HG03342 (cell line): Measurements from ENCODE around the gene DPH6.
"Not testable (repeated sequence)": the region's sequence is repeated elsewhere in the genome, so short reads cannot be mapped to it uniquely, and the experiment has no call there.

Experiments used
- ATAC-seq: cut with Tn5 transposase; IDR thresholded peaks from one replicate; pipeline ENCODE4 v1.9.1; 2021; ENCODE audit warnings: mild to moderate bottlenecking, moderate library complexity; ENCODE audit not compliant: unreplicated experiment

The DPH6 gene

GRCh38 chr15:35441279-35441678 is 104.7 kb downstream of the DPH6 start:
- not testable (repeated sequence) for ATAC-seq

- no peak for ATAC-seq
Measured at GRCh38 chr15:35440265-35440664, 105.7 kb downstream of the DPH6 start.

GRCh38 chr15:35439291-35439690 is 106.7 kb downstream of the DPH6 start:
- no peak for ATAC-seq

- ATAC-seq = no peak
Measured at GRCh38 chr15:35437157-35437556, 108.8 kb downstream of the DPH6 start.

- no peak for ATAC-seq
Measured at GRCh38 chr15:35436422-35436821, 109.5 kb downstream of the DPH6 start.

GRCh38 chr15:35431281-35431680 is 114.7 kb downstream of the DPH6 start:
- no peak for ATAC-seq

- no peak for ATAC-seq
Measured at GRCh38 chr15:35430301-35430700, 115.7 kb downstream of the DPH6 start.

- ATAC-seq = no peak
Measured at GRCh38 chr15:35427496-35427895, 118.5 kb downstream of the DPH6 start.

- no peak for ATAC-seq
Measured at GRCh38 chr15:35427091-35427490, 118.9 kb downstream of the DPH6 start.

- ATAC-seq = no peak
Measured at GRCh38 chr15:35410775-35411174, 135.2 kb downstream of the DPH6 start.

- ATAC-seq = no peak
Measured at GRCh38 chr15:35399901-35400300, 146.1 kb downstream of the DPH6 start.

- ATAC-seq = no peak
Measured at GRCh38 chr15:35397027-35397426, 148.9 kb downstream of the DPH6 start.

- no peak for ATAC-seq
Measured at GRCh38 chr15:35394416-35394815, 151.5 kb downstream of the DPH6 start.

GRCh38 chr15:35393398-35393797 is 152.6 kb downstream of the DPH6 start:
- ATAC-seq = no peak

- not testable (repeated sequence) for ATAC-seq
Measured at GRCh38 chr15:35391408-35391984, 154.5 kb downstream of the DPH6 start.

GRCh38 chr15:35383506-35383905 is 162.5 kb downstream of the DPH6 start:
- ATAC-seq = no peak

- ATAC-seq = no peak
Measured at GRCh38 chr15:35381328-35381727, 164.6 kb downstream of the DPH6 start.

- no peak for ATAC-seq
Measured at GRCh38 chr15:35379972-35380371, 166.0 kb downstream of the DPH6 start.

- not testable (repeated sequence) for ATAC-seq
Measured at GRCh38 chr15:35378454-35378853, 167.5 kb downstream of the DPH6 start.

- ATAC-seq = no peak
Measured at GRCh38 chr15:35376707-35377106, 169.3 kb downstream of the DPH6 start.

- ATAC-seq = no peak
Measured at GRCh38 chr15:35374661-35375060, 171.3 kb downstream of the DPH6 start.

GRCh38 chr15:35362195-35362829 is 183.7 kb downstream of the DPH6 start:
- ATAC-seq = no peak

GRCh38 chr15:35358824-35359223 is 187.1 kb downstream of the DPH6 start:
- no peak for ATAC-seq
